HG02973 (cell line): ENCODE measurements around the gene COL28A1.
A peak's percentile ranks its signal among the peaks of the same experiment; 100 is the strongest.

Source experiments
- ATAC-seq: cut with Tn5 transposase; IDR thresholded peaks from one replicate; pipeline ENCODE4 v1.9.1; 2021; ENCODE audit warnings: moderate library complexity; ENCODE audit not compliant: unreplicated experiment

COL28A1 gene

DNA sequence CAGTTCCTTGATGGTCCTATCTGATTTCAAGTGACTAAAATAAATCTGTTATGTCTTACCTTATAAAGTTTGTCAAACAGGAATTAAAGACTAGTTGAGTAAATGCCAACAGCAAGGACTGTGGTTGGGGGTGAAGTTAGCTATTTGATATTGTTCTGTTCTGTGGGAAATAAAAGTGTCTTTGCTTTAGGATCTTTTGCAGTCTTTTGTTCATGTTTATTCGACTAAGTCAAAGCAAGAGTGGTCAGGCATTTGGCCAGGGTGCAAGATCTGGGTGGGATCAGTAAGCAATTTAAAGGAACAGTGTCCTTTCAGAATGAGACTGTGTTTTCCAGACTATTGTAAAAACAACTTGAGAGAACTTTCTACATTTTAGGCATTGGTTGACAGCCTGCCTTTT is at the start of gene COL28A1:
Gene COL28A1 (minus strand): TSS at position 183 of the 400 bp plus-strand sequence. CDS start 2,998 bp downstream, outside the sequence.
- no peak for ATAC-seq

- ATAC-seq: no peak
Measured at GRCh38 chr7:7584653-7585052, 49.0 kb upstream of the COL28A1 start.

DNA sequence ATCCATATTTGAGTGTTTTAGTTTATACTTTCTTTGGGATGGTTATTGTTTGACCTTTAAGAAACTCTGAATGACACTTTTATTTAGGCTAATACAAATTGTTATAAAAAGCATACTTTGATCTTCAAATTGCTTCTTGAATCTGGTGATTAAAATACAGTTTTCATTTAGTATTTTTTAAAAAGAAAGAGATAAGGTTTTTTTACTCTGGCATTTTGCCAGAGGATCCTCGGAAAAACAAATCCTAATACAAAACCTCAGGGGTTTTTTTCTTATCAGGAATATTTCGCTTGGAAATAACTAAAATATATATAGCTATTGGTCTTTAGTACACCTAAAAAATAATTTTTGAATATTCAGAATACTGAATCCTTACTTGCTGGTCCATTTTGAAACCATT is 48.1 kb upstream of the COL28A1 start:
- no peak for ATAC-seq

DNA sequence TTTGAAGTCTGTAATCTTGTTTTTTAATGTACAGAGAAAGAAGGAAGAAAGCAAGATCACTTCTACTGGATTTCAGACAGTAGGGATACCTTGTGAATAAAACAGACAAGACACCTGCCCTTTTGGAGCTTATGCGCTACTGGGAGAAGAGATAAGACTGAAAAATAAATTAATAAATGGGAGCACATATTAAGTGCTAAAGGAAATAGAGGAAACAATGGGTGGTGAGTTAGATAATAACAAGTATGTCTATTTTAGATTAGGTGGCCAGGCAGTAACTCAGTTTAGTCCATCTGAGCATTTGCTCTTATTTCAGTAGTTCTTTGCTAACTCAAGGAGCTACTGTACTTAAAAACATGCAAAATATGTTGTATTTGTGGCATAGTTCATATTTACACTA is 46.9 kb upstream of the COL28A1 start:
- no peak for ATAC-seq

- ATAC-seq: no peak
Measured at GRCh38 chr7:7581531-7582179, 46.0 kb upstream of the COL28A1 start.

GRCh38 chr7:7579638-7580037 is 44.0 kb upstream of the COL28A1 start:
- ATAC-seq: no peak

GRCh38 chr7:7577888-7578287 is 42.2 kb upstream of the COL28A1 start:
- ATAC-seq: peak; percentile 52

DNA sequence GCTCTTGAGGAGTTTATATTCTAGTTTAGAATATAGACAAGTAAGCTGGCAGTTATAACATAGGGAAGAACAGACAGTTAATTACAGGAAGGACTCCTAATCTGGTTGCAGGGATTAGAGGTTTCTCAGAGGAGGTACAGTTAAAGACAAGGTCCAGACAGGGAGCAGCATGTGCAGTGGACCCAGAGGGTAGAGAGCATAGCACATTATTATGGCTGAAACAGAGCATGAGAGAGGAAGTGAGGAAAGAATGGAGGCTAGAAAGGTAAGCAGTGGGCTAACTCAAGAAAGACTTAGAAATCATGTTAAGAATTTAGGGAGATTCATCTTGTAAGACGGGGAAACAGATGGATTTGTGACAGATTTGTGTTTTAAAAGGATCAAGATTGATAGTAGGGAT is 40.7 kb upstream of the COL28A1 start:
- ATAC-seq: no peak

DNA sequence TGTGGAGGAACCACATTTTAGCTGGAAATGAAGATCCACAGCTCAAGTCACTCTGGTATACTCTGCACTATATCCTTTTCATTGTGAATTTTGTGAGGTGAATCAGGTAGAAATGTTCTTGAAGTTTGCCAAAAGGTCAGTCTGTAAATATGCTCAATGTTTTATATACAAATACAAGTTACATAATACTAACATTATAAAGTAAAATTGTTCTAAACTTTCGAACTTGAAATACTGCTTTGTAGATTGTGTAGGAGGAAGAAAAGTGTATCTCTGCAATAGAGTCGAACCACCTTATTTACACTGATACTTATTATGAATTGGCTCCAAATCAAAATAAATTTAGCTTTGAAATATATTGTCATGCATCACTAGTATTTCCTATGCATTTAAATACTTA is 38.0 kb upstream of the COL28A1 start:
- ATAC-seq: no peak

DNA sequence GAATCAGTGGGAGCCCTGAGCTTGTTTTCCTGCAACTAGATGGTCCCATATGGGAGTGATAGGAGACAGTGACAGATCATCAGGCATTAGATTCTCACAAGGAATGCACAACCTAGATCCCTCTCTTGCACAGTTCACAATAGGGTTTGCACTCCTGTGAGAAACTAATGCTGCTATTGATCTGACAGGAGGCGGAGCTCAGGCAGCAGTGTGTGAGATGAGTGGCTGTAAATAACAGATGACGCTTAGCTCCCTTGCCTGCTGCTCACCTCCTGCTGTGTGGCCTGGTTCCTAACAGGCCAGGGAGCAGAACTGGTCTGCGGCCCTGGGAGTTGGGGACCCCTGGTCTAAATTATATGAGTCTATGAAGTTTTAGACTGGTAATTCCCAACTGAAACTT is 34.9 kb upstream of the COL28A1 start:
- no peak for ATAC-seq

- ATAC-seq: no peak
Measured at GRCh38 chr7:7569615-7570014, 33.9 kb upstream of the COL28A1 start.

DNA sequence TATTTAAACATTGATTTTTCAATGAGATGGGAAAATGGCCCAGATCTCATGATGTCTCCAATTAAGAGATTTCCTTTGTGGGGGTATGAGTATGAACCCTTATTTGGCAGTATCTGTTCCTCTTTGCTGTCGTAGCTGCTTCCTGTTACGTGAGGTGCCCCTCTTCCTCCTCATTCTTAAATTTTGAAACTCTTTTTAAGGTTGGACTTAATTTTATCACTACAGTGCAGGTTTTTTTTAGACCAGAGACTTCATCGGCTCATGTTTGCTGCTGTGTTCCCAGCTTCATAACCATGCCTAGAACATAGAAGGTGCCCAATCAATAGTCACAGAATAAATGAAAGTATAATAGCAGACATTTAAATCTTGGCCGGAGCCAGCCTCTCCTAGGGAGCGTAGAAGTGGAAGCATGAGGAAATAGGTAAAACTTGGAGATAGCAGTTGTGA is 33.4 kb upstream of the COL28A1 start:
- ATAC-seq: peak; percentile 45

DNA sequence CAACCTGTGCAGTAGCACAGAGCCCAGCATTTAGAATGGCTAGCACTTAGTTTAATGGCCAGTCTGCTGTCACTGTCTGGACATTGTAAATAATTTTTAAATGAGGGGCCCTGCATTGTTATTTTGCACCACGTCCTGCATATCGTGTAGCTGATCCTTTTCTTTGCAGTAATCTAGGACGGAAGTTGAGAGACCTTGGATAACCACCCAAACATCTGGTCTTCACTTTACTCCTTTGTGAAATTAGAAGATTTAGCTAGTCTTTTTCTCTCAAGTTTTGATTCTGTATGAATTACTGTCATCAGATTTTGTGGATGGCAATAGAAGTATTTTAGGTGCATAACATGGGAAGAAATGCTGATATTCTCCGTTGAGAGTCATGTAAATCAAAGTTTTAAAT is 32.9 kb upstream of the COL28A1 start:
- no peak for ATAC-seq

DNA sequence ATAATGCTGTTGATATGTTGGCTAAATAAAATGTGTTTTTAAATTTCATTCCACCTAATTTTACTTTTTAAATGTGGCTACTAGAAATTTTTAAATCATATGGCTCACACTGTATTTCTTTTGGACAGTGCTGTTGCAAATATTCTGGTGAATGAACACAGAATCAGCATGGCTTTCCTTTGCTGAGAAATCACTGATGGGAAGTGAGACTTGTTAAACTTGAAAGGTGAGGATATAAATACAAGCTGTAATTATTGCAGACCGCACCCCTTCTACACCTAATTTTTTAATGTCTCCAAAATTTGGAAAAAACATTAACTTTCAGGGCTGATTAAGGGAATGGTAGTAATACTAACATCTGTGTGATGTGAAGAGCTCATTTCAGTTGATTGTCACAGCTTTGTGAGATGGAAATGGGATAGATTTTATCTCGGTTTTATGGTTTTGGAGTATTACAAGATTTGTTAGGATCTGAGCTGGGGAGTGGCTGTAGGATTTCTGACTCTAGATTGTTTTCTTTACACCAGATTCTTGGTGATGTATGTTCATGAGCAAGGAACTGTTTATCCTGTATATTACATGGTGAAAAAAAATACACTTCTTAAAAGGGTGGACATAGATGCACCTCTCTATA is 32.3 kb upstream of the COL28A1 start:
- no peak for ATAC-seq

DNA sequence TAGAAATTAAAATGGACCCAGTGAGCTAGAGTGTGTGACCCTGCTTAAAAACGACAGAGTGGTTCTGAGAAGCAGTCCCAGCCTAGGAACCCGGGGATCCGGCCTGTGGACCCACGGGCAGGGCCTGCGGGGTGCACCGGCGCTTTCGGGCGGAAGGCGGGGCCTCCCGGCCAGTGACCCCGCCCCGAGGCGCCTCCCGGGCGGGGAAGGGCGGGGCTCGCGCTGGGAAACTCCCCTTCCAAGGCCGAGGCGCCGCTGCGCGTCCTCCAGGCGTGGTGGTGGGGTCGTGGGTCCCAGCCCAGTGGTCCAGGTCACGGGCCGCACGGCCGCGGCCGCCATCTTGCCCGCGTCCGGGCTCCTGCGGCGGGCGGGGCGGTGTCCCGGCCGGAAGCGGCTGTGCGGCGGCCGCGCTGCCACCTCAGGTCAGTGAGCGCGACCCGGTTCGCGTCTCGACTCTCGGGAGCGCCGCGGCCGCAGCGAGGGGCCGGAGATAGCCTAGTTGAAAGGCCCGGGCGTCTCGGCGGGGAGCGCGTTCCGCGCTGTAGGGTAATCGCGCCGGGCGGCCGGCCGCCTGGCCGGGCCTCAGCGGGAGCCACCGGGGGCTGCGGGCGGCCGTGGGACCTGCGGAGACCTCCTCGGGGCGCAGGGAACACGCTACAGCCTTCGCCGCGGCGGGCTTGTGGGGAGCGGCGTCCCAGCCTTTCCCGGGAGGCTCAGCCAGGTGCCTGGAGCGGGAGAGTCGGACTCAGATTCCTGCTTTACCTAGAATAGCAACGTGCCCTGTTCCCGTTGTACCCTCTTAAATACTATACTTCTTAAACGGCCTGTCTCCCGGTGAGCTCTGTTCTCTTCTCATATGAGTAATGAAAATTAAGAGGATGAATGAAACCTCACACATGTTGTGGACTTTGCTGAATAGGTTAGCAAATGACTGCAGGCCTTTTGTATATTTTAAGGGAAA is 31.3 kb upstream of the COL28A1 start, which contains the start of gene MIOS:
Gene MIOS (plus strand): TSS at position 234 of the 961 bp plus-strand sequence. CDS start 5,592 bp downstream, outside the sequence.
- peak; percentile 79 for ATAC-seq

- ATAC-seq: peak; percentile 23
Measured at GRCh38 chr7:7565746-7566650, 30.3 kb upstream of the COL28A1 start.

DNA sequence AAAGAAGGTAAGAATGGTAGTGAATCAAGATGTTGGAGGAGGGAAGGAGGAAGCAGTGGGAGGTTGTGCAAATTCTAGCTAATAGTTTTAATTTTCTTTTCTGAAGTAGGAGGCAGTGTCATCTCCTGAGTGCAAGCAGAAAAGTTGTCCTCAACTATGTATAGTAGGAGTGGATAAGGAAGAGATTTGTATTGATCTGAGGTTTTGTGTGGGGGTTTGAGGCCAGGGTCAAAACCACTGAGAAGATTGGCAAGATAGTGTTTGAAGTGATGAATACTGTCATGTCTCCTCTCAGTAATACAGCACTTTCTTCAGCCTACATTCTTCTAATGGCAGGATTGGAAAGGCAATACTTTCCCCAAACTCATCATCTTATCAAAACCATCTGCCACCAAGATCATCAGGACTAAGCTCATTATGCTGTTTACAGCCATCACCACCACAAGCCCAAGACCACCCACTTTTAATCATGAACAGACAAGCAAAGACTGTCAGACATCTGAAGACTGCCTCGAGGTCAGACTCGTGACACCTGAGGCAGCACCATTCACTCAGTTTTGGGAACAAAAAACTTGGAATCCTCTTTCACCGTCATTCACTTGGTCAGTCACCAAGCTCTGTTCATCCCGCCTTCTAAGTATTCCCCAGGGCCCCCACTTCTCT is 29.5 kb upstream of the COL28A1 start:
- ATAC-seq: no peak

- no peak for ATAC-seq
Measured at GRCh38 chr7:7564323-7564780, 28.7 kb upstream of the COL28A1 start.

- ATAC-seq: no peak
Measured at GRCh38 chr7:7563813-7564212, 28.1 kb upstream of the COL28A1 start.

DNA sequence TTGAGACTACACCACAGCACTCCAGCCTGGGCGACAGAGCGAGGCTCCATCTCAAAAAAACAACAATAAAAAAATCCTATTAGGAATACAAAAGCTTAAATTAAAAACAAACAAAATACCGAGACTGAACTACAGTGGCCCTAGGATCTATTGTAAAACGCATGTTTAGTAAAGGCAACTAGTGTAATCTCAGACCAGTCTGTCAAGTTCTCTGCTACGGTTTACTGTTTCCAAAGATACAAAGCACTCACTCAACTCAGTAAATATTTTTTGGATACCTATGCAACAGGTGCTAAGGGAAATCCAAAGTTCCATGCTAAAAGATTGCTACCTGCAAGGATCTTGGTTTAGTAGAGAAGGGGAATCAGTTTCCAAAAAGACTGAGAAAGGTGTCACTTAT is 27.6 kb upstream of the COL28A1 start:
- no peak for ATAC-seq
